H1 (cell line): ENCODE measurements around the gene LRIG2. TPM values are rescaled to one million over a fixed set of nuclear protein-coding genes. Genes with fewer than 3 reads are reported as not detected.

Experiments
- polyA plus RNA-seq, 7 experiments: library from polyadenylated mRNA; depleted of rRNA in 3 of 7; stranded (reverse) in 5 of 7; unstranded in 2 of 7; fragments of >200 nt in 5 of 7; fragments of 200-250 nt in 2 of 7; gene quantifications; 1 replicate in 5 of 7; 2 replicates in 1 of 7; 4 replicates in 1 of 7; pipeline versions ENCODE4 v1.2.1 to v1.2.3, GENCODE V29; 2011 to 2013; ENCODE audit warnings: missing spikeins in 2 of 7, mixed read lengths in 2 of 7
- total RNA-seq: library from RNA; stranded (reverse); fragmentation: NEBNext Ultra II Directional; extraction: Animal tissue kit (Norgen Biotek cat#: 25700); gene quantifications from 2 replicates; pipeline ENCODE4 v1.2.1, GENCODE V29; 2021

LRIG2 gene
- total and polyA plus RNA-seq, 2 of the 8 experiments (the other 6 are each of a cell fraction or from before 2014, with no cell fraction given), result 16.2 to 20.9 TPM

Other genes with a start within 250 kb of the LRIG2 start
- 435 and 442 TPM in 2 replicates for gene SLC16A1, start 117.0 kb upstream of the LRIG2 start, total RNA-seq
- 508 and 545 TPM in 2 replicates for gene SLC16A1, start 117.0 kb upstream of the LRIG2 start, polyA plus RNA-seq (2011; rRNA removed)